Parietal lobe (tissue), 1 donor: Measurements from ENCODE around the gene MYRF. TPM values are rescaled to one million over a fixed set of nuclear protein-coding genes. Genes with fewer than 3 reads are reported as not detected.

Experiments used
- total RNA-seq: library from RNA; depleted of rRNA; stranded (reverse); fragments of >200 nt; gene quantifications from one replicate; pipeline ENCODE4 v1.2.3, GENCODE V29; 2014

MYRF gene
- total RNA-seq: 2.8 TPM

DNA sequence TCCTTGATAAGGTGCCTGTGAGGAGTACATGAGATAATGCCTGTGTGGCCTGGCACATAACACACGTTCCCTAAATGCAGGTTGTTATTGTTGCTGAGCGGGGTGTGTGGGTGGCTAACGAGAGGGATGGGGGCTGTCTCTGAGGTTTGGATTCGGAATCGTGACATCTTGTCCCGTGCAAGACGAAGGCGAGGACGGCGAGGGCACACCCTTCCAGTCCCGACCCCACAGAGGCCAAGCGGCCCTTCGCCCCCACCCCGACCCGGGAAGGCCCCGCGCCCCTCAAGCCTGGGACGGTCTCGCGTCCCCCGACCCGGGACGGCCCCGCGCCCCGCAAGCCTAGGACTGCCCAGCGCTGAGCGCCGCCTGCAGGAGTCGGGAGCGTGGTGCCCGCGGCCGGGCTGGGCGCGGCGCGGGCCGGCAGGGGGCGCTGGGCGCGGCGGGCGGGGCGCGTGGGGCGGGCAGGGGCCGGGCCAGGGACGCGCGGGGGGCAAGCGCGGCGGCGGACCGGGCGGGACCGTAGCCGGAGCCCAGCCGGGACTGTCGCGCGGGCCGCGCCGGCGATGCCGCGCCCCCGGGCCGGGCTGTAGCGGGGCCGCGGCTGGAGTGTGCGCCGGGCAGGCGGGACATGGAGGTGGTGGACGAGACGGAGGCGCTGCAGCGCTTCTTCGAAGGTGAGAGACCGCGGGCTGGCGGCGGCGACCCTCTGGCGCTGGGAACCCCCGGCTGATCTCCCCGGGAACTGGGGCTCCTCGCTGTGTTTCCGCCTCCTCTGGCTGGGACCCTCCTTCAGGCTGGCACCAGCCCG, at the start of gene MYRF:
MYRF (plus strand) TSS at position 520 of the 808 bp plus-strand sequence; CDS start at position 629, 109 bp downstream.

DNA sequence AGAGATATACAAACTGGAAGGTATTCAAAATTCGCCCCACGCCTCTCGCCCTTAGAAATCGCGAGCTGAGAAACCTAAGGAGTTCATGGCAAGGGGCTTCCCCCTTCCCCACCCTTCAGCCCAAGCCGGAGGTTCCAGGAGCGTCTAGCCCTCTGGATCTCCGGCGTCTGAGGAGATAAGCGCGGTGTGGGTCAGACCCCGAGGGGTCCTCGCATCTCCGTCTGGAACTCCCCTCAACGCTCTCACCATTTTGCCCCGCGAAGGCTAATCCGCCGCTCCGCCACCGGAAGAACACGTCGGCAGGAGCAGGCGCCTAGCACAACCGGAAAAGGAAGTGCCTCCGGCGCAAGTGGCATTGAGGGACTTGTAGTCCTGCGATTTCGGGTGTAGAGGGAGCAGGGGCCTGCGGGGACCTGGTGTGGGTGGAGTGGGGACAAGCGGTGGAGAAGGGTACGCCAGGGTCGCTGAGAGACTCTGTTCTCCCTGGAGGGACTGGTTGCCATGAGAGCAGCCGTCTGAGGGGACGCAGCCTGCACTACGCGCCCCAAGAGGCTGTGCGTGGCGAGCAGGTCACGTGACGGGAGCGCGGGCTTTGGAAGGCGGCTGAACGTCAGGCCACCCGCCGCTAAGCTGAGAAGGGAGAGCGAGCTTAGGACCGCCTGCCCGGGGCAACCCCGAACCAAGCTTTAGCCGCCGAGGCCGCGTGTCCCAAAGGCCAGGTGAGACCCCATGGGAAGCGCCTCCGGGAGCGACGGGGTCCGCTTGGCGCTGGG, 40.1 kb downstream of the MYRF start, which contains the start of the genes FEN1 and TMEM258:
FEN1 (plus strand) TSS at position 602 of the 773 bp plus-strand sequence. CDS start 2,451 bp downstream, outside the sequence.
TMEM258 (minus strand) TSS at position 290 of the 773 bp plus-strand sequence; CDS start at position 249, 41 bp downstream.

GRCh38 chr11:61816736-61817455, 64.5 kb downstream of the MYRF start, which contains the start of gene FADS1:
FADS1 (minus strand) TSS chr11:61817003; CDS start chr11:61816929, 74 bp downstream.

DNA sequence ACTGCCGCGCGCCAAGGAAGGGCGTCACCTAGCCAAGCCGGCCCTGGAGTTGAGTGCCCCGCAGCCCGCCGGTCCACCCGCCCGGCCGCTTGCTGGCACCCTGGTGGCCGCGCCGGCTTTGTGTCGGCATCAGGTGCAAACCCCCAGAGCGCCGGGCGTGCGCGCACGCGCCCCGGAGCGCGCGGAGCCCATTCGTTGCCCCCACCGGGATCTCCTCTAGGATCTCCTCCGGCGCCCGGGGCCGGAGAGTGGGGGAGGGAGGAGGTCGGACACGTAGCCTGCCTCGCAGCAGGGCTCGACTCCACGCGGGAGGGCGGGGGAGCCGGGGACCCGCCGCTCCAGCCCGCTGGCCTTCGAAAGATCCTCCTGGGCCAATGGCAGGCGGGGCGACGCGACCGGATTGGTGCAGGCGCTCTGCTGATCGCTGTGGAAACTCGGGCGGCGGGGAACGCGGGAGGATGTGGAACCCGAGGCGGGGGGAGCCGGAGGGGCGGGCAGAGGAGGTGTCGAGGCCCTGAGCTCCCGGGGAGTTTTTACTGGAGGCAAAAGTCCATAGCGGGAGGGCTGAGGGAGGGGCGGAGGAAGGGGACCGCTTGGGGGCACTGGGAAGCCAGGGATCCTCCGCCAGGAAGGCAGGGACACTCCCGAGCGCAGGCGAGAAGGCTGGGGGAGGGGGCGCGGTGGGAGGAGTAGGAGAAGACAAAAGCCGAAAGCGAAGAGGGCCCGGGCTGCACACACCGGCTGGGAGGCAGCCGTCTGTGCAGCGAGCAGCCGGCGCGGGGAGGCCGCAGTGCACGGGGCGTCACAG, 75.3 kb downstream of the MYRF start, which contains the start of gene FADS2:
FADS2 (plus strand) TSS at position 730 of the 808 bp plus-strand sequence. CDS start 91 bp downstream, outside the sequence.

Other genes starting within 250 kb of the MYRF start
- 2.5 TPM for gene LRRC10B, start 243.9 kb upstream of the MYRF start, total RNA-seq
- gene SYT7, start 171.6 kb upstream of the MYRF start, total RNA-seq: 23.5 TPM
- 10.6 TPM for gene DAGLA, start 72.2 kb upstream of the MYRF start, total RNA-seq
- 37.9 TPM for gene TMEM258, start 40.0 kb downstream of the MYRF start, total RNA-seq
- 13.1 TPM for gene FEN1, start 40.3 kb downstream of the MYRF start, total RNA-seq
- 121 TPM for gene FADS1, start 64.4 kb downstream of the MYRF start, total RNA-seq
- 146 TPM for gene FADS2, start 75.7 kb downstream of the MYRF start, total RNA-seq
- gene FADS3, start 138.9 kb downstream of the MYRF start, total RNA-seq: 49.1 TPM
- gene RAB3IL1, start 164.9 kb downstream of the MYRF start, total RNA-seq: 3.4 TPM
- 1.9 TPM for gene BEST1, start 197.7 kb downstream of the MYRF start, total RNA-seq
- 452 TPM for gene FTH1, start 215.0 kb downstream of the MYRF start, total RNA-seq